Right lobe of liver (tissue), 6 donors: ENCODE measurements around the gene PDCD1. TPM values are rescaled to one million over a fixed set of nuclear protein-coding genes. Genes with fewer than 3 reads are reported as not detected.
"Not testable (repeated sequence)": the region's sequence is repeated elsewhere in the genome, so short reads cannot be mapped to it uniquely, and the experiment has no call there.

Source experiments
- ATAC-seq, 4 donors: fragments of 200-7000 bp; cut with Tn5 transposase; one replicate each; pipeline ENCODE4 v1.9.1; 2020; ENCODE audit warnings: mild to moderate bottlenecking in 4 of 4, moderate library complexity in 4 of 4
- DNase-seq, 3 donors: peaks; one replicate each; pipeline ENCODE4 v3.0.0-alpha.2; 2020
- H3K27ac ChIP-seq, 3 donors: fragments of 200-600 bp; one replicate each; pipeline ENCODE4 v1.8.0; 2022
- H3K27me3 ChIP-seq, 2 donors: fragments of 200-600 bp; one replicate each; pipeline ENCODE4 v1.8.0; 2022
- H3K36me3 ChIP-seq, 4 donors: fragments of 200-600 bp; sonication (generic) in 1 of 4; one replicate each; pipeline versions ENCODE4 v1.5.1 to v1.8.0; 2017 to 2022; ENCODE audit warnings: control low read depth in 1 of 4
- H3K4me1 ChIP-seq, 4 donors: fragments of 200-600 bp; sonication (generic) in 1 of 4; one replicate each; pipeline versions ENCODE4 v1.5.1 to v1.8.0; 2017 to 2022; ENCODE audit warnings: control low read depth in 1 of 4
- H3K4me3 ChIP-seq, 3 donors: fragments of 200-600 bp; one replicate each; pipeline ENCODE4 v1.8.0; 2022
- H3K9me3 ChIP-seq, 4 donors: fragments of 200-600 bp; sonication (generic) in 1 of 4; one replicate each; pipeline versions ENCODE4 v1.5.1 to v1.8.0; 2017 to 2022; ENCODE audit warnings: control low read depth in 1 of 4
- POLR2A ChIP-seq: fragments of 450-650 bp; IDR thresholded peaks from one replicate; pipeline ENCODE4 v1.6.1; 2017; ENCODE audit warnings: antibody characterized with exemption, mild to moderate bottlenecking
- WGBS: methylation state at CpG from one replicate; pipeline ENCODE4 v1.1.6; 2018; ENCODE audit warnings: low coverage, low lambda C conversion rate; ENCODE audit not compliant: insufficient coverage; ENCODE audit errors: missing lambda C conversion rate; 5-methylcytosine and 5-hydroxymethylcytosine counted together
- intact Hi-C, 2 donors: fragments of 100-400 bp; cut with DNase I; formaldehyde crosslinking; loops; one replicate each; pipeline versions ENCODE4 v1.11.2 to v1.14.1; 2022
- total RNA-seq, 6 experiments: library from RNA; depleted of rRNA in 2 of 6; stranded (reverse); fragments of >200 nt in 2 of 6; fragmentation: NEBNext Ultra II Directional in 3 of 6; extraction: Animal tissue kit (Norgen Biotek cat#: 25700) in 3 of 6; gene quantifications; one replicate each; pipeline versions ENCODE4 v1.1.0 to v1.2.4, GENCODE V29; 2016 to 2023
- TF ChIP-seq, protein P1 (sequence below), 4 donors: fragments of 200-600 bp in 3 of 4; fragments of 450-650 bp in 1 of 4; IDR thresholded peaks; one replicate each; pipeline versions ENCODE4 v1.5.1 to v1.8.0; 2016 to 2022; ENCODE audit warnings: antibody characterized with exemption in 4 of 4, mild to moderate bottlenecking in 2 of 4
- donor health status: DM: no; HTN: yes; CAD: no.
- donor health status: DM: no; HTN: no; CAD: no.
- donor health status: DM: no; HTN: no; CAD: no.
- donor health status: DM: no; HTN: yes; CAD: no.
- donor health status: DM: no; HTN: yes; CAD: no.

Gene PDCD1
- total RNA-seq, 6 experiments from 2014 or later: 0.19 to 0.61 (median 0.20) TPM; not detected in 3

DNA sequence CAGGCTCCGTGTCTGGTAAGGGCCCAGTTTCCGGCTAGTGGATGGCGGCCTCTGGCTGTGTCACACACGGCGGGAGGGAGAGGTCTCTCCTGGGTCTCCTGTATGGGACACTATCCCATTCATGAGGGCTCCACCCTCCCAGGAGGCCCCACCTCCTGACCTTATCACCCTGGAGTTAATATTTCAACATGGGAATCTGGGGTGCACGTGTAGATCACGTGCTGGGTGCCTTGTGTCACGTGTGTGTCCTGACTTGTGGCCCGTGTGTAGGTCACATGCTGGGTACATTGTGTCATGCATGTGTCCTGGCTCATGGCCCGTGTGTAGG, 39.8 kb downstream of the PDCD1 start:
- TF ChIP-seq POLR2A: no peak
- TF ChIP-seq, protein P1, sequence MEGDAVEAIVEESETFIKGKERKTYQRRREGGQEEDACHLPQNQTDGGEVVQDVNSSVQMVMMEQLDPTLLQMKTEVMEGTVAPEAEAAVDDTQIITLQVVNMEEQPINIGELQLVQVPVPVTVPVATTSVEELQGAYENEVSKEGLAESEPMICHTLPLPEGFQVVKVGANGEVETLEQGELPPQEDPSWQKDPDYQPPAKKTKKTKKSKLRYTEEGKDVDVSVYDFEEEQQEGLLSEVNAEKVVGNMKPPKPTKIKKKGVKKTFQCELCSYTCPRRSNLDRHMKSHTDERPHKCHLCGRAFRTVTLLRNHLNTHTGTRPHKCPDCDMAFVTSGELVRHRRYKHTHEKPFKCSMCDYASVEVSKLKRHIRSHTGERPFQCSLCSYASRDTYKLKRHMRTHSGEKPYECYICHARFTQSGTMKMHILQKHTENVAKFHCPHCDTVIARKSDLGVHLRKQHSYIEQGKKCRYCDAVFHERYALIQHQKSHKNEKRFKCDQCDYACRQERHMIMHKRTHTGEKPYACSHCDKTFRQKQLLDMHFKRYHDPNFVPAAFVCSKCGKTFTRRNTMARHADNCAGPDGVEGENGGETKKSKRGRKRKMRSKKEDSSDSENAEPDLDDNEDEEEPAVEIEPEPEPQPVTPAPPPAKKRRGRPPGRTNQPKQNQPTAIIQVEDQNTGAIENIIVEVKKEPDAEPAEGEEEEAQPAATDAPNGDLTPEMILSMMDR (IDR thresholded peaks at IDR 0.05): no peak
- Histone ChIP-seq H3K4me3 (no peak overlapping the region), H3K27me3 (no peaks in the 10 kb centered on the region), H3K36me3 (no peaks in the 10 kb centered on the region), H3K4me1 (peaks cover 0 to 10% (median 4%) of the 10 kb centered on the region in 4 donors), H3K27ac (no peak overlapping the region), H3K9me3 (no peaks in the 10 kb centered on the region)
- WGBS: 0% methylated on average over 1 of the region's 10 CpGs
- intact Hi-C loops: no loop called here
- DNase-seq (peak in 2 of 3 donors; percentile 84 to 87), ATAC-seq (peak; percentile 82 to 91 (median 87))

DNA sequence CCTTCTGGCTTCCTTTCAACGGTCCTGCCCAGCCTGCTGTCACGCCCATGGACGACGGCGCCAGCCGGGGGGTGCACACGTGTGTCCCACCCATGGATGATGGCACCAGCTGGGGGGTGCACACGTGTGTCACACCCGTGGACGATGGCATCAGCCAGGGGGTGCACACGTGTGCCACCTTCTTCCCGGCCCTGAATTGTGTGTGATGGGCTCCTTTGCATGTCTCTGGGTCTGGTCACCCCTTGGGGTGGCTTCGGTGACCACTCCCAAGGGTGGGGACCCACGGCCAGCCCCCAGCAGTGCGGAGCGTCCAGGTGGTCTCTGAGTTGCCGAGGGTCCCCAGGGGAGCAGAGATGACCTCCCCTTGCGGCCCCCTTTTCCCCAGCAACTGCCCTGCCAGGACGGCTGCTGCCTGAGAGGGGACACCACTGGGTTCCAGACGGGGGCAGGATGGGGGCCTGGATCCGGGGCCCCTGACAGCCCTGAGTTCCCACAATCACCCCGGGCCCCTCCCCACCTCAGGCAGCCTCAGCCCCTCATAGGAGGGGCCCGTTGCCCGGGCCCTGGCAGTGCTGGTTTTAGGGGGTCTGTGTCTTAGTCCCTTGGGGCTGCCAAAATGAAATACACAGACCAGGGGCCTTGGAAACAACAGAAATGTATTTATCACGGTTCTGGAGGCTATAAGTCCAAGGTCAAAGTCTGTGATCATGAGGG, 40.3 kb downstream of the PDCD1 start:
- no peaks in the 10 kb centered on the region for H3K36me3 ChIP-seq
- ATAC-seq (peak in 3 of 4 donors; percentile 3 to 20 (median 4)), DNase-seq (peak in 1 of 3 donors; percentile 56)
- intact Hi-C loops: no loop called here
- 0% methylated on average over 1 of the region's 25 CpGs for WGBS
- no peaks in the 10 kb centered on the region for H3K27me3 ChIP-seq
- no peak overlapping the region for H3K4me3 ChIP-seq
- H3K9me3 ChIP-seq: no peaks in the 10 kb centered on the region
- TF ChIP-seq POLR2A: peak; percentile 29
- TF ChIP-seq, protein P1 (IDR thresholded peaks at IDR 0.05): no peak
- peaks cover 0 to 10% (median 4%) of the 10 kb centered on the region in 4 donors for H3K4me1 ChIP-seq
- H3K27ac ChIP-seq: peak overlapping the region in 1 of 3 donors; percentile 43

DNA sequence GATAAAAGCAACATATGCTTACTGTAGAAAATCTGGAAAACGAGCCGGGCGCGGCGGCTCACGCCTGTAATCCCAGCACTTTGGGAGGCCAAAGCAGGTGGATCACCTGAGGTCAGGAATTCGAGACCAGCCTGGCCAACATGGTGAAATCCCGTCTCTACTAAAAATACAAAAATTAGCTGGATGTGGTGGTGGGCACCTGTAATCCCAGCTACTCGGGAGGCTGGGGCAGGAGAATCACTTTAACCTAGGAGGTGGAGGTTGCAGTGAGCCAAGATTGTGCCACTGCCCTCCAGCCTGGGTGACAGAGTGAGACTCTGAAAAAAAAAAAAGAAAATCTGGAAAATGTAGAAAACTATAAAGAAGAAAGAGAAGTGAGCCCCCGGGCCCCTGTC, 40.9 kb downstream of the PDCD1 start:
- H3K27ac ChIP-seq, H3K36me3 ChIP-seq, H3K9me3 ChIP-seq, H3K4me3 ChIP-seq, H3K27me3 ChIP-seq, intact Hi-C loops, H3K4me1 ChIP-seq, DNase-seq, ATAC-seq: not testable (repeated sequence)
- 72% methylated on average over 10 of the region's 10 CpGs for WGBS

DNA sequence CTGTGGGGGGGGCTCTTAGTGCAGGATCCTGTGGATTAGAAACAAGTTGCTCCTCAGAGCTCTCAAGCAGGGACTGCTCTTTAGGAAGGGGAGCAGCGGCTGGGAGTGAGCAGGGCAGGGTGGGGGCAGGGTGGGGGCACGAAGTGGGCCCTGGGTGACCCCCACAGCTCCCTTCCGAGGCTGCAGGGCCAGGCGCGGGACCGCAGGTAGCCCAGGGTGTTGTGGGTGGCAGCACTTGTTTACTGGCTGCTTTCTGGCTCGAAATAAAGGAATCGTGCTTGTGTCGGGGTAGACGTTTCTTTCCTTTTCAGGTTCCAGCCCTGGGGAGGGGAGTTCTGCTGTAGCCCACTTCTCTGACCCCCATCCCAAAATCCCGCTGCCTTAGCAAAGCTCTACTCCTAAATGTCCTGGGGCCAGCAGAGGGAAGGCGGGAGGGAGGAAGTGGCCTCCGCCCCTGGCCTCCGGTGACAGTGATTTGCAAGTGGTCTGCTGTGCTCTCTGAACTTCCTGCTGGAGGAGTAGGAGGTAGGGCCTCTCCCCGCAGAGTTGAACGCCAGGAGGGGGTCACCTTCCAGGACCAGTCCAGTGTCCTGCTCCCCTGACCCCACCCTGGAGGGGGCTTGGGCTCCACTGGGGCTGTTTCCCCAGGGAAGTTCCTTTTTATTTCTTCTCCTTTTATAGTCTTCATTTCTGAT, 41.4 kb downstream of the PDCD1 start:
- Histone ChIP-seq H3K4me3 (no peak overlapping the region), H3K27me3 (no peaks in the 10 kb centered on the region), H3K27ac (no peak overlapping the region), H3K36me3 (no peaks in the 10 kb centered on the region), H3K4me1 (peaks cover 0 to 10% (median 4%) of the 10 kb centered on the region in 4 donors), H3K9me3 (no peaks in the 10 kb centered on the region)
- 55% methylated on average over 2 of the region's 16 CpGs for WGBS
- DNase-seq: peak in 1 of 3 donors; percentile 55
- TF ChIP-seq, protein P1 (IDR thresholded peaks at IDR 0.05): no peak
- no peak for TF ChIP-seq POLR2A
- intact Hi-C loops: no loop called here
- ATAC-seq: peak in 2 of 4 donors; percentile 1 to 13

DNA sequence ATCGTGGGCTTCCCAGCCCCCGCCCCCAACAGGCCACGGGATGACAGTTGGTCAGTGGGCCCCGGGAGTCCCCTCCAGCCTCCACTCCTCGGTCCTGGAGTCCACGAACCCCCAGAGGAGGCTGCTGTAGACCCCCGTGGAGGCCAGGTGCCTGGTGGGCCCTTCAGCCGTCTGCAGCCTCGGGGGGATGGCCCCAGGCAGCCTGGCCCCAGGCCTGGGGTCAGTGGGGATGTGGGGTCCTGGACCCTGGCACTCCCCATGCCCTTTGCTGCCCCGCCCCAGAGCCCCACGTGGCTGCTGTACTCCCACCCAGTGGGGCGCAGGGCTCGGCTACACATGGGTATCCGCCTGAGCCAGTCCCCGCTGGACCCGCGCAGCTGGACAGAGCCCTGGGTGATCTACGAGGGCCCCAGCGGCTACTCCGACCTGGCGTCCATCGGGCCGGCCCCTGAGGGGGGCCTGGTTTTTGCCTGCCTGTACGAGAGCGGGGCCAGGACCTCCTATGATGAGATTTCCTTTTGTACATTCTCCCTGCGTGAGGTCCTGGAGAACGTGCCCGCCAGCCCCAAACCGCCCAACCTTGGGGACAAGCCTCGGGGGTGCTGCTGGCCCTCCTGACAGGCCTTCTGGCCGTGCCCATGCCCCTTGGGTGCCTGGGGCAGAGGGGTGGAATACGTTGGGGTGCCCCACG, 42.1 kb downstream of the PDCD1 start:
- WGBS: 44% methylated on average over 4 of the region's 33 CpGs
- Histone ChIP-seq H3K4me3 (no peak overlapping the region), H3K9me3 (no peaks in the 10 kb centered on the region), H3K27me3 (no peaks in the 10 kb centered on the region), H3K27ac (no peak overlapping the region), H3K4me1 (peaks cover 0 to 12% (median 6%) of the 10 kb centered on the region in 4 donors), H3K36me3 (no peaks in the 10 kb centered on the region)
- intact Hi-C loops: no loop called here
- DNase-seq (peak in 1 of 3 donors; percentile 52), ATAC-seq (no peak)
- TF ChIP-seq, protein P1 (IDR thresholded peaks at IDR 0.05): no peak
- no peak for TF ChIP-seq POLR2A
